Adrenal gland (tissue), 5 donors: Measurements from ENCODE around the gene CAPN15.

Experiments used
- CTCF ChIP-seq, 6 experiments: fragments of 450-650 bp in 4 of 6; fragments of 200-600 bp in 2 of 6; sonication (generic) in 1 of 6; IDR thresholded peaks; 1 replicate in 5 of 6; 2 replicates in 1 of 6; pipeline versions ENCODE4 v1.5.1 to v1.8.0; 2016 to 2021; ENCODE audit warnings: antibody characterized with exemption in 6 of 6, mild to moderate bottlenecking in 2 of 6, moderate library complexity in 1 of 6
- POLR2A ChIP-seq, 2 donors: fragments of 450-650 bp; IDR thresholded peaks; one replicate each; pipeline ENCODE4 v1.6.1; 2017; ENCODE audit warnings: antibody characterized with exemption in 2 of 2, mild to moderate bottlenecking in 2 of 2, moderate library complexity in 1 of 2
- donor health status: DM: no; HTN: no; CAD: no.

DNA sequence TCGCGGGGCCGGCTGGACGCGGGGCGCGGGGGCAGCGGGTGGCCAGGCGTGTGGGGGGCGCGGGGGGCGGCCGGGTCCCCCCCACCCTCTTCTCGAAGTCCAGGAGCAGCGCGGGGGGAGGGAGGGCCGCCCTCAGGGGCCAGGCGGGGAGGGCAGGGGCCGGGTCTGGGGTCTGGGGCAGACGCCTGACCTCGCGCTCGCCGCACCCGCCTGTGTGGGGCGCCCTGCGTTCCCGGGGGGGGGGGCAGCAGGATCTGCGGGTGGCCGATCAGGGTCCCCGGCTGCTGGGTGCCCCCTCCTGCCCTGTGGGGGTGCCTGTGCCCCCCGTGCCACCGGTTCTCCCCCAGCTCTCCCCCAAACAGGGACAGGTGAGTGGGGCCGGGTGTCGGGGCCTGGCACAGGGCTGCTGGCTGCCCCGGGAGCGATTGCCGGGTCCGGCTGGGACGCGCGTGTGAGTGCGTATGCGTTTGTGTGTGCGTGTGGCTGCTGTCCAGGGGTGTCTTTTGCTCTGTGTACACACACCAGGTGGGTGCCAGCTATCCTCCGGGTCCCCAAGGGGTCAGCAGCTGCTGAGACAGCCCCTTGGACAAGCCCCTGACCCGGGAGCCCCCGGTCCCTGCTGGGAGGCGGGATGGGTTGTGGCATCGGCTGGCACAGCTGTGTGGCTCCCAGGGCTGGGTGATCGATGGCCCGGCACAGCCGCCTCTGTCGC, 33.3 kb downstream of the CAPN15 start:
- no peak for TF ChIP-seq CTCF (IDR thresholded peaks at IDR 0.05)
- TF ChIP-seq POLR2A (IDR thresholded peaks at IDR 0.05), result no peak
